GM12878 (cell line): Measurements from ENCODE around the gene FN3K. TPM values are rescaled to one million over a fixed set of nuclear protein-coding genes. Genes with fewer than 3 reads are reported as not detected.

Experiments used
- ATAC-seq: fragments of 200-7000 bp; cut with Tn5 transposase; 3 replicates; pipeline ENCODE4 v1.9.1; 2020; ENCODE audit warnings: mild to moderate bottlenecking, moderate library complexity
- BruUV-seq: library from RNA; stranded (reverse); fragments of 400-500 nt; replicated peaks from 2 replicates; lab custom pipeline; 2021; lab: Mats Ljungman, UMichigan
- CTCF ChIA-PET: fragments of 300-600 bp; sonication (Branson Sonifier 250); formaldehyde crosslinking; extraction: SDS; loops from one replicate; lab custom pipeline; 2021; ENCODE audit warnings: inconsistent platforms; lab: Yijun Ruan, JAX
- POLR2A ChIA-PET: fragments of 350-600 bp; formaldehyde crosslinking; extraction: SDS; loops from one replicate; lab custom pipeline; 2021; ENCODE audit warnings: inconsistent platforms; lab: Charles Lee
- RAD21 ChIA-PET: fragments of 300-600 bp; sonication (Branson Sonifier 250); formaldehyde crosslinking; loops from one replicate; lab custom pipeline; 2023; ENCODE audit warnings: antibody characterized with exemption; ENCODE audit not compliant: unreplicated experiment; lab: Charles Lee
- SMC1A ChIA-PET: fragments of 300-600 bp; sonication (Branson Sonifier 250); formaldehyde crosslinking; loops from one replicate; lab custom pipeline; 2023; ENCODE audit not compliant: unreplicated experiment, uncharacterized antibody; lab: Charles Lee
- DNase-seq: peaks from one replicate; pipeline ENCODE4 v3.0.0-alpha.2; 2011; ENCODE audit warnings: low read depth, low spot score
- FAIRE-seq: peaks from 3 replicates; lab custom pipeline; 2011; peaks lifted over from hg19 to GRCh38; lab: Jason Lieb, UNC
- H2AFZ ChIP-seq: 2 replicates; pipeline ENCODE4 v1.6.0; 2011; ENCODE audit warnings: low read depth, low read length, control low read depth; ENCODE audit not compliant: control insufficient read depth
- H3K27ac ChIP-seq: 2 replicates; pipeline ENCODE4 v1.5.1; 2011; ENCODE audit warnings: control low read depth; ENCODE audit not compliant: control insufficient read depth, insufficient read depth
- H3K27me3 ChIP-seq, 2 experiments: replicated peaks in 1 of 2; 2 replicates each; pipeline versions ENCODE4 v1.6.0 to v1.6.1; 2011; ENCODE audit warnings: low read length in 1 of 2; ENCODE audit not compliant: control insufficient read depth in 2 of 2, insufficient read depth in 2 of 2
- H3K36me3 ChIP-seq, 2 experiments: 2 replicates each; pipeline ENCODE4 v1.5.1; 2011; ENCODE audit warnings: low read length in 1 of 2; ENCODE audit not compliant: control insufficient read depth in 2 of 2, insufficient read depth in 2 of 2
- H3K4me1 ChIP-seq: 2 replicates; pipeline ENCODE4 v1.6.1; 2011; ENCODE audit warnings: mild to moderate bottlenecking, low read length, moderate library complexity, mixed read lengths; ENCODE audit not compliant: control insufficient read depth, insufficient read depth
- H3K4me2 ChIP-seq: 2 replicates; pipeline ENCODE4 v1.6.0; 2011; ENCODE audit warnings: control low read depth; ENCODE audit not compliant: control insufficient read depth, insufficient read depth
- H3K4me3 ChIP-seq: fragments of 200-600 bp; sonication (generic); 2 replicates; pipeline ENCODE4 v1.5.1; 2016
- H3K79me2 ChIP-seq: 2 replicates; pipeline ENCODE4 v1.6.0; 2011; ENCODE audit warnings: low read length; ENCODE audit not compliant: control insufficient read depth, insufficient read depth
- H3K9ac ChIP-seq: 2 replicates; pipeline ENCODE4 v1.8.0; 2011; ENCODE audit warnings: low read length, control low read depth, mixed read lengths; ENCODE audit not compliant: control insufficient read depth, insufficient read depth
- H3K9me3 ChIP-seq: replicated peaks from 3 replicates; pipeline ENCODE4 v1.5.1; 2011; ENCODE audit warnings: mild to moderate bottlenecking, low read length; ENCODE audit not compliant: control insufficient read depth, insufficient read depth
- H4K20me1 ChIP-seq: 2 replicates; pipeline ENCODE4 v1.6.0; 2011; ENCODE audit not compliant: control insufficient read depth, insufficient read depth
- CEBPZ ChIP-seq: fragments of 150-350 bp; IDR thresholded peaks from 2 replicates; pipeline ENCODE4 v1.6.1; 2016; ENCODE audit warnings: low read depth, low read length
- EP300 ChIP-seq, 2 experiments: fragments of 150-350 bp in 1 of 2; IDR thresholded peaks; 2 replicates each; pipeline ENCODE4 v1.6.1; 2011 to 2012; ENCODE audit warnings: low read depth in 2 of 2, low read length in 2 of 2, borderline replicate concordance in 1 of 2, improper control_type of control experiment in 1 of 2, inconsistent platforms in 1 of 2; ENCODE audit not compliant: control insufficient read depth in 1 of 2
- ETV6 ChIP-seq, 2 experiments: fragments of 450-650 bp in 1 of 2; IDR thresholded peaks in 1 of 2; conservative IDR thresholded peaks in 1 of 2; 2 replicates each; pipeline ENCODE4 v1.6.1; 2014; ENCODE audit warnings: antibody characterized with exemption in 1 of 2, borderline replicate concordance in 1 of 2, low read depth in 1 of 2, mild to moderate bottlenecking in 1 of 2, moderate library complexity in 1 of 2
- MYB ChIP-seq: fragments of 150-350 bp; IDR thresholded peaks from 2 replicates; pipeline ENCODE4 v1.6.1; 2014; ENCODE audit warnings: mild to moderate bottlenecking, low read depth, low read length, borderline replicate concordance
- PAX8 ChIP-seq: fragments of 450-650 bp; IDR thresholded peaks from 2 replicates; pipeline ENCODE4 v1.6.1; 2017; ENCODE audit warnings: mild to moderate bottlenecking, moderate library complexity
- PBX3 ChIP-seq: IDR thresholded peaks from 2 replicates; pipeline ENCODE4 v1.6.1; 2011; ENCODE audit warnings: mild to moderate bottlenecking, low read depth, low read length, moderate library complexity; ENCODE audit not compliant: insufficient replicate concordance
- POLR2AphosphoS2 ChIP-seq: IDR thresholded peaks from 2 replicates; pipeline ENCODE4 v1.6.1; 2011; ENCODE audit warnings: low read depth, mild to moderate bottlenecking, low read length, improper control_type of control experiment, moderate library complexity
- RBBP5 ChIP-seq: fragments of 200-600 bp; sonication (generic); conservative IDR thresholded peaks from 2 replicates; pipeline ENCODE4 v1.6.1; 2016
- RUNX3 ChIP-seq: IDR thresholded peaks from 2 replicates; pipeline ENCODE4 v1.6.1; 2012; ENCODE audit warnings: low read length, inconsistent platforms
- ZNF207 ChIP-seq: fragments of 450-650 bp; IDR thresholded peaks from 2 replicates; pipeline ENCODE4 v1.6.1; 2014; ENCODE audit warnings: antibody characterized with exemption, mild to moderate bottlenecking, borderline replicate concordance
- ZNF217 ChIP-seq: fragments of 450-650 bp; IDR thresholded peaks from 2 replicates; pipeline ENCODE4 v1.6.1; 2017; ENCODE audit warnings: antibody characterized with exemption, mild to moderate bottlenecking
- ZNF24 ChIP-seq: fragments of 450-650 bp; IDR thresholded peaks from 2 replicates; pipeline ENCODE4 v1.6.1; 2017; ENCODE audit warnings: antibody characterized with exemption, mild to moderate bottlenecking
- WGBS: methylation state at CpG from one replicate; pipeline ENCODE4 v1.1.6; 2016; ENCODE audit warnings: low lambda C conversion rate; ENCODE audit not compliant: insufficient replicate concordance, insufficient coverage; ENCODE audit errors: missing lambda C conversion rate; 5-methylcytosine and 5-hydroxymethylcytosine counted together
- in situ Hi-C: fragments of 300-500 bp; cut with MboI; formaldehyde crosslinking; loops from 9 replicates; pipeline ENCODE4 v1.14.3; 2018; ENCODE audit warnings: mixed read lengths
- intact Hi-C: fragments of 100-400 bp; cut with micrococcal nuclease; formaldehyde crosslinking; loops from one replicate; pipeline ENCODE4 v1.14.2; 2022; ENCODE audit not compliant: unreplicated experiment
- polyA plus RNA-seq, 11 experiments: library from polyadenylated mRNA; depleted of rRNA in 4 of 11; unstranded in 6 of 11; stranded (reverse) in 5 of 11; fragments of >200 nt; fragmentation: Nextera tagmentation in 4 of 11; fragmentation: Illumina TruSeq in 1 of 11; extraction: Ambion mirVana in 4 of 11; extraction: Trizol in 1 of 11; gene quantifications; 1 replicate in 1 of 11; 2 replicates in 10 of 11; pipeline versions ENCODE4 v1.2.1 to v1.2.3, GENCODE V29; 2011 to 2016; ENCODE audit warnings: inconsistent platforms in 2 of 11, missing spikeins in 2 of 11, low read depth in 1 of 11
- total RNA-seq, 4 experiments: library from RNA; depleted of rRNA in 3 of 4; stranded (reverse); fragments of >200 nt in 3 of 4; fragmentation: Illumina TruSeq in 1 of 4; extraction: Trizol in 1 of 4; gene quantifications; 2 replicates each; pipeline versions ENCODE4 v1.2.1 to v1.2.3, GENCODE V29; 2013 to 2021
- TF ChIP-seq, protein P1 (sequence below): fragments of 450-650 bp; formaldehyde crosslinking; IDR thresholded peaks from 2 replicates; pipeline ENCODE4 v1.5.0; 2022; ENCODE audit warnings: mild to moderate bottlenecking, missing genetic modification characterization

Gene FN3K
- total and polyA plus RNA-seq, 10 of the 15 experiments (the other 5 are each of a cell fraction or from before 2014, with no cell fraction given) = 0.08 to 0.51 (median 0.17) TPM; not detected in 7

DNA sequence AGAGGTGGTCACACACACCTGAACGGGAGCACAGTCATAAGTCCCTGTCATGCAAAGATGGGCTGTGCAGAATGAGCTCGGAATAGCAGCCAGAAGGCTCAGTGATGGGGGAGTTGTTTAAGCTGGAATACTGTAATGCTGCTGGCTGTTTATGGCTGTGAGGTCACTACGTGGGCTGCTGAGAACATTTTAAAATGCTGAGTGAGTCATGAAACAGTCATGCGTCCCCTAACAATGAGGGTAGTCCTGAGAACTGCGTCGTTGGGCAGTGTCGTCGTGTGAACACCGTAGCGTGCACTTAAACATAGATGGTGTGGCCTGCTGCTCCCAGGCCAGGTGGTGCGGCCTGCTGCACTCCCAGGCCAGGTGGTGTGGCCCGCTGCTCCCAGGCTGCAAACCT lies 56.1 kb downstream of the FN3K start (continued):
- TF ChIP-seq CEBPZ (no peak), ZNF207 (no peak), ZNF24 (no peak), PAX8 (no peak), POLR2AphosphoS2 (no peak)

DNA sequence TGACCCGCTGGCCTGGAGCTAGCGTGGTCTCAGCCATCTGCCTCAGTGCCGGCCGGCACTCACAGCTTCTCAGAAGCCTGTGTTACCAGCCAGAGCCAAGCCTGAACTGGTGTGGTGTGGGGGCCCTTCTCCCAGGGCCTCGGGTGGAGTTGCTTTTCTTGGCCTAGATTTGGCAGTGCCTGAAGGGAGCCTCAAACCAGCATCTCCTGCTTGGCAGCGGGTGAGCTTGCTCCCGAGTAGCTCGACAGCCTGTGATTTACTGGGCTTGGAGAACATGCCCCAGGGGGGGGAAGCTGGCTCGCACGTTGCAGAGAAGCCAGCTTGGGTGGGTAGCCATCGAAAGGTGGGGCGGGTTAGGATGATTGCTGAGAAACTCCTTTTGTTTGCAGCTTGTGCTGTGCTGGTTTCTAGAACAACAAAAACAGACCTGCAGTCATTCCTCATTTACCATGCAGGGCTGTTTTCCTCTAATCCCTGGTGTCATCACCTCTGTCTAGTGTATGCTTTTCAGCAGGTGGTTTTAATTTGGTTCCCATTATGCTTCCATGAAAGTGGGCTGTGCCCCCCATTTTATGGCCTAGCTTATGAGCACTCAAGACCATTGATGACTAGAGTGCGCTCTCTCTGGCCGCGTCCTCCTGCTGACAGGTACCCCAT lies 58.7 kb downstream of the FN3K start:
- H4K20me1 ChIP-seq = no peaks in the 10 kb centered on the region
- BruUV-seq = no TSS peak
- peaks cover 0 to 2% of the 10 kb centered on the region in 2 experiments; a peak in 3 of 4 replicates for H3K36me3 ChIP-seq
- H3K27me3 ChIP-seq = no peaks in the 10 kb centered on the region
- 99% methylated on average over 15 of the region's 15 CpGs for WGBS
- intact Hi-C loops = no loop called here
- SMC1A ChIA-PET = no interaction called here
- FAIRE-seq (no peak), ATAC-seq (no peak), DNase-seq (no peak)
- H3K9me3 ChIP-seq = no peaks in the 10 kb centered on the region
- in situ Hi-C loops = no loop called here
- no peak overlapping the region for H3K4me3 ChIP-seq
- H3K4me2 ChIP-seq = no peak overlapping the region
- H3K9ac ChIP-seq = no peak overlapping the region
- CTCF ChIA-PET = interaction anchor here (1.1 kb wide), 1 partner anchor 12 kb away, joined by 3 read pairs; no protein-coding TSS in a partner anchor
- no peak overlapping the region for H3K27ac ChIP-seq
- no peaks in the 10 kb centered on the region for H3K4me1 ChIP-seq
- RAD21 ChIA-PET = no interaction called here
- H2AFZ ChIP-seq = no peak overlapping the region
- no peaks in the 10 kb centered on the region for H3K79me2 ChIP-seq
- POLR2A ChIA-PET = no interaction called here
- TF ChIP-seq ETV6 (conservative IDR thresholded peaks at IDR 0.05 in 1 of 2, IDR thresholded peaks at IDR 0.05 in 1 of 2; ENCODE audit: borderline replicate concordance in 1 of 2, low read depth in 1 of 2) (no peak), MYB (no peak), RBBP5 (no peak), RUNX3 (no peak), EP300 (IDR thresholded peaks at IDR 0.05; ENCODE audit: borderline replicate concordance in 1 of 2, control insufficient read depth in 1 of 2, low read depth in 2 of 2, low read length in 2 of 2) (no peak), PBX3 (no peak), ZNF217 (no peak)
- TF ChIP-seq, protein P1, sequence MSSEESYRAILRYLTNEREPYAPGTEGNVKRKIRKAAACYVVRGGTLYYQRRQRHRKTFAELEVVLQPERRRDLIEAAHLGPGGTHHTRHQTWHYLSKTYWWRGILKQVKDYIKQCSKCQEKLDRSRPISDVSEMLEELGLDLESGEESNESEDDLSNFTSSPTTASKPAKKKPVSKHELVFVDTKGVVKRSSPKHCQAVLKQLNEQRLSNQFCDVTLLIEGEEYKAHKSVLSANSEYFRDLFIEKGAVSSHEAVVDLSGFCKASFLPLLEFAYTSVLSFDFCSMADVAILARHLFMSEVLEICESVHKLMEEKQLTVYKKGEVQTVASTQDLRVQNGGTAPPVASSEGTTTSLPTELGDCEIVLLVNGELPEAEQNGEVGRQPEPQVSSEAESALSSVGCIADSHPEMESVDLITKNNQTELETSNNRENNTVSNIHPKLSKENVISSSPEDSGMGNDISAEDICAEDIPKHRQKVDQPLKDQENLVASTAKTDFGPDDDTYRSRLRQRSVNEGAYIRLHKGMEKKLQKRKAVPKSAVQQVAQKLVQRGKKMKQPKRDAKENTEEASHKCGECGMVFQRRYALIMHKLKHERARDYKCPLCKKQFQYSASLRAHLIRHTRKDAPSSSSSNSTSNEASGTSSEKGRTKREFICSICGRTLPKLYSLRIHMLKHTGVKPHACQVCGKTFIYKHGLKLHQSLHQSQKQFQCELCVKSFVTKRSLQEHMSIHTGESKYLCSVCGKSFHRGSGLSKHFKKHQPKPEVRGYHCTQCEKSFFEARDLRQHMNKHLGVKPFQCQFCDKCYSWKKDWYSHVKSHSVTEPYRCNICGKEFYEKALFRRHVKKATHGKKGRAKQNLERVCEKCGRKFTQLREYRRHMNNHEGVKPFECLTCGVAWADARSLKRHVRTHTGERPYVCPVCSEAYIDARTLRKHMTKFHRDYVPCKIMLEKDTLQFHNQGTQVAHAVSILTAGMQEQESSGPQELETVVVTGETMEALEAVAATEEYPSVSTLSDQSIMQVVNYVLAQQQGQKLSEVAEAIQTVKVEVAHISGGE = no peak
